Activated B cell treated with CpG ODN at 0.5 μM for 24 hours (primary cell): Measurements from ENCODE around the gene TMA7B. TPM values are rescaled to one million over a fixed set of nuclear protein-coding genes. Genes with fewer than 3 reads are reported as not detected.

Source experiments
- ATAC-seq: fragments of 200-7000 bp; cut with Tn5 transposase; one replicate; pipeline ENCODE4 v1.10.0; 2021; ENCODE audit warnings: low read depth, mild to moderate bottlenecking, moderate library complexity
- CTCF ChIA-PET: fragments of 350-600 bp; sonication (Branson Sonifier 250); formaldehyde crosslinking; loops from one replicate; lab custom pipeline; 2021; ENCODE audit warnings: antibody characterized with exemption; lab: Charles Lee
- POLR2A ChIA-PET: fragments of 350-600 bp; sonication (Branson Sonifier 250); formaldehyde crosslinking; loops from one replicate; lab custom pipeline; 2021; ENCODE audit warnings: antibody characterized with exemption; lab: Charles Lee
- DNase-seq: peaks from one replicate; pipeline ENCODE4 v3.0.0; 2022
- H3K27ac Mint-ChIP-seq: one replicate; pipeline ENCODE4 v1.8.0; 2020; ENCODE audit warnings: mixed read lengths
- H3K27me3 Mint-ChIP-seq: one replicate; pipeline ENCODE4 v1.8.0; 2021; ENCODE audit warnings: mixed read lengths
- H3K36me3 Mint-ChIP-seq: one replicate; pipeline ENCODE4 v1.8.0; 2021; ENCODE audit warnings: low read depth, mixed read lengths
- H3K4me1 Mint-ChIP-seq: one replicate; pipeline ENCODE4 v1.8.0; 2021; ENCODE audit warnings: mixed read lengths
- H3K4me3 Mint-ChIP-seq: one replicate; pipeline ENCODE4 v1.8.0; 2020; ENCODE audit warnings: mild to moderate bottlenecking, mixed read lengths
- H3K9me3 Mint-ChIP-seq: one replicate; pipeline ENCODE4 v1.8.0; 2020; ENCODE audit warnings: mixed read lengths
- intact Hi-C: fragments of 100-400 bp; cut with micrococcal nuclease; formaldehyde crosslinking; loops from one replicate; pipeline ENCODE4 v1.15.1; 2024
- total RNA-seq: library from RNA; stranded (reverse); gene quantifications from 2 replicates; pipeline ENCODE4 v1.2.3, GENCODE V29; 2022
- TF ChIP-seq, protein P1 (sequence below): fragments of 200-600 bp; IDR thresholded peaks from one replicate; pipeline ENCODE4 v1.8.0; 2022; ENCODE audit warnings: antibody characterized with exemption, mild to moderate bottlenecking

TMA7B gene
- total RNA-seq, 1 donor from 2014 or later = 0.58 TPM

DNA sequence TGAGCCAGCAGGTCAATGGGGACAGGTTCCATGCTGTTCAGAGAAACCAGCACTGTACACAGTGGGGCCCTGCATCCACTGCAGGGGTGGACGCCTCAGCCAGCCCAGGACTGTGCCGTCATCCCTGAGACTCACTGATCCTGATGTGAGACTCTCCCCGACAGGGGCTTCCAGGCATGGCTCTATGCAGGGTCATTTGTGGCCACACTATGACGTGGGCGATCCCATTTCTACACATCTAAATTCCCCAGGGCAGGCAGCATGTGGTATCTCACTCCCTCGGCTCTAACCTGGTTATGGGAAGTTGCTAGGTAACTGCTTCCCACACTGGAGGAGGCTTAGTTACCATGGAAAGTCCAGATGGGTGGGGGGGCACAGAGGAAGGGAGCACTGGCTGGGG, 20.4 kb downstream of the TMA7B start:
- no peak for DNase-seq
- peaks cover 15% of the 10 kb centered on the region for H3K27me3 Mint-ChIP-seq
- H3K27ac Mint-ChIP-seq = no peak overlapping the region
- TF ChIP-seq, protein P1, sequence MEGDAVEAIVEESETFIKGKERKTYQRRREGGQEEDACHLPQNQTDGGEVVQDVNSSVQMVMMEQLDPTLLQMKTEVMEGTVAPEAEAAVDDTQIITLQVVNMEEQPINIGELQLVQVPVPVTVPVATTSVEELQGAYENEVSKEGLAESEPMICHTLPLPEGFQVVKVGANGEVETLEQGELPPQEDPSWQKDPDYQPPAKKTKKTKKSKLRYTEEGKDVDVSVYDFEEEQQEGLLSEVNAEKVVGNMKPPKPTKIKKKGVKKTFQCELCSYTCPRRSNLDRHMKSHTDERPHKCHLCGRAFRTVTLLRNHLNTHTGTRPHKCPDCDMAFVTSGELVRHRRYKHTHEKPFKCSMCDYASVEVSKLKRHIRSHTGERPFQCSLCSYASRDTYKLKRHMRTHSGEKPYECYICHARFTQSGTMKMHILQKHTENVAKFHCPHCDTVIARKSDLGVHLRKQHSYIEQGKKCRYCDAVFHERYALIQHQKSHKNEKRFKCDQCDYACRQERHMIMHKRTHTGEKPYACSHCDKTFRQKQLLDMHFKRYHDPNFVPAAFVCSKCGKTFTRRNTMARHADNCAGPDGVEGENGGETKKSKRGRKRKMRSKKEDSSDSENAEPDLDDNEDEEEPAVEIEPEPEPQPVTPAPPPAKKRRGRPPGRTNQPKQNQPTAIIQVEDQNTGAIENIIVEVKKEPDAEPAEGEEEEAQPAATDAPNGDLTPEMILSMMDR = no peak
- no peaks in the 10 kb centered on the region for H3K36me3 Mint-ChIP-seq
- POLR2A ChIA-PET = no interaction called here
- H3K4me3 Mint-ChIP-seq = no peak overlapping the region
- intact Hi-C loops = no loop called here
- CTCF ChIA-PET = no interaction called here
- no peak for ATAC-seq
- H3K9me3 Mint-ChIP-seq = no peaks in the 10 kb centered on the region
- no peaks in the 10 kb centered on the region for H3K4me1 Mint-ChIP-seq

DNA sequence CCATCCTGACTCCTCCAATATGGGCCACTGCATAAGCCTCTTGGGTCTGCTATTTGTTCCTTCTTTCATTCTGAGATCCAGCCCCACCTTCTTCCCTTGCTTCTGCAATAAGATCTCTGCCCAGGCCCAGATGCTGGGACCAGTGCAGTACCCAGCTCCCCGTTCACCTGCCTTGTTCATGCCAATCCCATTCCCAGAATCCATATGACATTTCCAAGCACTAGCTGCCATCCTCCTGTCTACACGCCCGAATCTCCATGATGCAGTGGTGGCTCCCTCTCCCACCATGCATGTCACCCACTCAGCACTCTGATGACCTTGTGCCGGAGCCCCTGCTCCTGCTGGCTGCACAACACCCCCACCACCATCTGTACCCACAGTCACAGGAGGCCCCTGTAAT, 23.1 kb downstream of the TMA7B start:
- ATAC-seq (no peak), DNase-seq (no peak)
- Mint-ChIP-seq H3K27me3 (peaks cover 20% of the 10 kb centered on the region), H3K27ac (no peak overlapping the region), H3K4me3 (no peak overlapping the region), H3K9me3 (no peaks in the 10 kb centered on the region), H3K36me3 (no peaks in the 10 kb centered on the region), H3K4me1 (no peaks in the 10 kb centered on the region)
- TF ChIP-seq, protein P1 = no peak
- intact Hi-C loops = no loop called here
- CTCF ChIA-PET = no interaction called here
- POLR2A ChIA-PET = interaction anchor here (0.6 kb wide), 1 partner anchor 92 kb away, joined by 3 read pairs; no protein-coding TSS in a partner anchor

DNA sequence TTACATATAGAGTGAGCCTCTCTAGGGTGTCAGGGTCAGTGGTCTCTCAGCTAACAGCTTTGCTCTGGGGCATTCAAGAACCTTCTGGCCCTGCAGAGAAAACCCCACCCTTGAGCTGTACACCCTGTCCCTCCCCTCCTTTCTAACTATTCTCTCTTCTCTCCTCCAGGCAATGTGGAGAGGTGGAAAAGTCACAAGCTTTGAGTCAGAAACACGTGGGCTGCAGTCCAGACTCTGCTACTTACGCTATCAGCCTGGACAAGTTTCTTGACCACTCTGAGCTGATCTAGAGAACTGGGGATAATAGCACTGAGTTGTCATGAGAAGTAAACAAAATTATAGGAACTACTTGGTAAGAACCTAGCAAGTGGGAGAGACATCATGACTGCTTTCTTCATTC, 23.8 kb downstream of the TMA7B start:
- H3K9me3 Mint-ChIP-seq = no peaks in the 10 kb centered on the region
- H3K27me3 Mint-ChIP-seq = peaks cover 27% of the 10 kb centered on the region
- intact Hi-C loops = no loop called here
- H3K4me3 Mint-ChIP-seq = no peak overlapping the region
- H3K27ac Mint-ChIP-seq = no peak overlapping the region
- DNase-seq (no peak), ATAC-seq (no peak)
- ChIA-PET CTCF (no interaction called here), POLR2A (interaction anchor here (0.6 kb wide), 2 partner anchors 92 to 212 kb away, joined by 3 to 4 read pairs; no protein-coding TSS in a partner anchor)
- H3K36me3 Mint-ChIP-seq = no peaks in the 10 kb centered on the region
- no peaks in the 10 kb centered on the region for H3K4me1 Mint-ChIP-seq
- TF ChIP-seq, protein P1 = no peak

DNA sequence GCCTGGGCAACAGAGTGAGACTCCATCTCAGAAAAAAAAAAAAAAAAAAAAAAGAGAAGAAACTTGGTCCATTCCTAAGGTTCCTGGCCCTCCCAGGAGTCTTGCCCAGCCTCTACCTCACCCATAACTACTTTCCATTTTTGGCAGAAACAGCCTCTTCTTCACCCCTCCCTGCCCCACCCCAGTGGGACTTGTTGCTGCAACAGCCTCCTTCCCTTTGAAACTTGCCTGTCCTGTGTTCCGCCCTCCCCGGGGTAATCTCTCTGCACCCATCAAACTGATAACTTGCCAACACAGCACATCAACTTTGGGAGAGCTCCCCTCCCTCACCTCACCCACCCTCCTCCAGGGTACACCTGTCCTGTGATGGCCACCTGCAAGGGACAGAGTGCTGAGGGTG, 24.5 kb downstream of the TMA7B start:
- Mint-ChIP-seq H3K27me3 (peaks cover 29% of the 10 kb centered on the region), H3K4me3 (no peak overlapping the region), H3K9me3 (no peaks in the 10 kb centered on the region), H3K4me1 (no peaks in the 10 kb centered on the region), H3K36me3 (no peaks in the 10 kb centered on the region), H3K27ac (no peak overlapping the region)
- POLR2A ChIA-PET = no interaction called here
- no peak for ATAC-seq
- CTCF ChIA-PET = no interaction called here
- DNase-seq = no peak
- TF ChIP-seq, protein P1 = no peak
- intact Hi-C loops = no loop called here

DNA sequence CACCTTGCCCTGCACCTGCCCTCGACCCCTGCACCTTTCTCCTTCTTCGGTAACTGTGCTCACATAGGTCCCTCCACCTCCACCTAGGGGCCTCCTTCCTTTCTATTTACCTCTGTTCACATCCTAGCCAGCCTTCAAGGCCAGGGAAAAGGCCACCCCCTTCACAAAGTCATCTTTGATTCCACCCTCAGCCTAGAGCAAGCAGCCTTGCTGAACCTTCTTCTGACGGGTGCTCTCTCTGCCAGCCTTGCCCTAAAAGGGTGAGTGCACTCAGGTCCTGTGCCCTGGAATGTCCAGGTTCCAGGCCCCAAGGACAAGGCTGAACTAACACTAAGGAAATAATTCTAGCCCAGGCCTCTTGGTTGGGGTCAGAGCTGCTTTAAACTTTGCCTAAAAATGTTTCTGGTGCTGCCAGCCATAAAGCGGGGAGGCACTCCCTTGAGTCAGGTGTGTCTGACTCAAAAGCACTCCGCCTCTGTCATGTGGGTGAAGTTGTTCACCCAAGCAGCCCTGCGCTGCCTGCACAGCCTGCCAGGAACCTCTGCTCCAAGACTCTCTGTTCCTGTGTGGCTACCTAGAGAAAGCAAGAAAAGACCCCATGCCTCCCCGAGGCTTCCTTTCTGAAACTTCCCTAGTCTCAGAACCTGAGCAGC, 25.3 kb downstream of the TMA7B start:
- H3K4me3 Mint-ChIP-seq = no peak overlapping the region
- H3K9me3 Mint-ChIP-seq = no peaks in the 10 kb centered on the region
- POLR2A ChIA-PET = no interaction called here
- TF ChIP-seq, protein P1 = no peak
- H3K4me1 Mint-ChIP-seq = no peaks in the 10 kb centered on the region
- peaks cover 29% of the 10 kb centered on the region for H3K27me3 Mint-ChIP-seq
- no peaks in the 10 kb centered on the region for H3K36me3 Mint-ChIP-seq
- CTCF ChIA-PET = no interaction called here
- no peak for DNase-seq
- intact Hi-C loops = no loop called here
- H3K27ac Mint-ChIP-seq = no peak overlapping the region
- ATAC-seq = no peak
